H1 (cell line): ENCODE data around the gene ZFP57.

Source experiments
- CREB1 ChIP-seq: IDR thresholded peaks from 2 replicates; pipeline ENCODE4 v1.6.1; 2012; ENCODE audit warnings: inconsistent platforms
- CTCF ChIP-seq, 3 experiments: IDR thresholded peaks; 1 replicate in 2 of 3; 2 replicates in 1 of 3; pipeline versions ENCODE4 v1.5.1 to v1.6.1; 2011; ENCODE audit warnings: low read length in 3 of 3, mild to moderate bottlenecking in 3 of 3, inconsistent platforms in 2 of 3, low read depth in 1 of 3, moderate library complexity in 1 of 3; ENCODE audit not compliant: insufficient read depth in 1 of 3; ENCODE audit errors: control extremely low read depth in 1 of 3
- POLR2A ChIP-seq, 2 experiments: IDR thresholded peaks; 1 replicate in 1 of 2; 2 replicates in 1 of 2; pipeline ENCODE4 v1.6.1; 2011; ENCODE audit warnings: low read depth in 2 of 2, low read length in 2 of 2, mild to moderate bottlenecking in 2 of 2; ENCODE audit errors: control extremely low read depth in 1 of 2
- SIN3A ChIP-seq, 2 experiments: IDR thresholded peaks in 1 of 2; conservative IDR thresholded peaks in 1 of 2; 2 replicates each; pipeline ENCODE4 v1.6.1; 2011 to 2012; ENCODE audit warnings: low read length in 2 of 2, improper control_type of control experiment in 1 of 2, low read depth in 1 of 2, mild to moderate bottlenecking in 1 of 2

- TF ChIP-seq CTCF (IDR thresholded peaks at IDR 0.05; ENCODE audit: control extremely low read depth in 1 of 3, insufficient read depth in 1 of 3, low read depth in 1 of 3, low read length in 3 of 3) (no peak), CREB1 (no peak), POLR2A (IDR thresholded peaks at IDR 0.05; ENCODE audit: control extremely low read depth in 1 of 2, low read depth in 2 of 2, low read length in 2 of 2) (no peak), SIN3A (conservative IDR thresholded peaks at IDR 0.05 in 1 of 2, IDR thresholded peaks at IDR 0.05 in 1 of 2; ENCODE audit: low read depth in 1 of 2, low read length in 2 of 2) (no peak)
Observed at GRCh38 chr6:29729774-29730328, 48.9 kb upstream of the ZFP57 start.
